HL-60 (cell line): ENCODE results near the gene PDC.

Experiments
- CTCF ChIP-seq: IDR thresholded peaks from one replicate; pipeline ENCODE4 v1.5.1; 2011; ENCODE audit warnings: low read length, control low read depth, inconsistent platforms; ENCODE audit not compliant: insufficient read depth
- GABPA ChIP-seq: IDR thresholded peaks from 2 replicates; pipeline ENCODE4 v1.6.1; 2012; ENCODE audit warnings: low read depth
- POLR2AphosphoS5 ChIP-seq: IDR thresholded peaks from 2 replicates; pipeline ENCODE4 v1.6.1; 2012; ENCODE audit warnings: low read depth

GRCh38 chr1:186429017-186429416 lies 31.9 kb downstream of the PDC start:
- TF ChIP-seq CTCF (no peak), POLR2AphosphoS5 (no peak), GABPA (no peak)
